ENCODE data around the gene SULT2B1.

DNA sequence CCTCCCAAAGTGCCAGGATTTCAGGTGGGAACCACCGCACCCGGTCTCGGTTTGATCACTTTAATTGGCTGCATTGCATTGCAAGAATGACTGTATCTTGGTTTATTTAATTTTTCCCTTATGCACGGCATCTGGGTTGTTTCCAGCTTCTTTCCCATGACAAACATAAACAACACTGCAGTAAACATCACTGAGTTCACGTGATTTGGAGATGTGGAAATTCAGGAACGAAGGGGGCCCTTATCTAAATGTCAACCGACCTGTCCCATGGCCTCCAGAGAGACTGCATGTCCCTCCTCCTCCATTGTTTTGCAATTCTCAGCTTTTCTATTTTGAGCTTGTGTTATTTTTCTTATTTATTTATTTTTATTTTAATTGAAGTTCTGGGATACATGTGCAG is 14.4 kb upstream of the SULT2B1 start:
- TF ChIP-seq, protein P1, sequence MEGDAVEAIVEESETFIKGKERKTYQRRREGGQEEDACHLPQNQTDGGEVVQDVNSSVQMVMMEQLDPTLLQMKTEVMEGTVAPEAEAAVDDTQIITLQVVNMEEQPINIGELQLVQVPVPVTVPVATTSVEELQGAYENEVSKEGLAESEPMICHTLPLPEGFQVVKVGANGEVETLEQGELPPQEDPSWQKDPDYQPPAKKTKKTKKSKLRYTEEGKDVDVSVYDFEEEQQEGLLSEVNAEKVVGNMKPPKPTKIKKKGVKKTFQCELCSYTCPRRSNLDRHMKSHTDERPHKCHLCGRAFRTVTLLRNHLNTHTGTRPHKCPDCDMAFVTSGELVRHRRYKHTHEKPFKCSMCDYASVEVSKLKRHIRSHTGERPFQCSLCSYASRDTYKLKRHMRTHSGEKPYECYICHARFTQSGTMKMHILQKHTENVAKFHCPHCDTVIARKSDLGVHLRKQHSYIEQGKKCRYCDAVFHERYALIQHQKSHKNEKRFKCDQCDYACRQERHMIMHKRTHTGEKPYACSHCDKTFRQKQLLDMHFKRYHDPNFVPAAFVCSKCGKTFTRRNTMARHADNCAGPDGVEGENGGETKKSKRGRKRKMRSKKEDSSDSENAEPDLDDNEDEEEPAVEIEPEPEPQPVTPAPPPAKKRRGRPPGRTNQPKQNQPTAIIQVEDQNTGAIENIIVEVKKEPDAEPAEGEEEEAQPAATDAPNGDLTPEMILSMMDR (IDR thresholded peaks at IDR 0.05): no peak
- no peak for TF ChIP-seq EP300 (IDR thresholded peaks at IDR 0.05; ENCODE audit: low read depth)
- TF ChIP-seq POLR2AphosphoS5 (IDR thresholded peaks at IDR 0.05): no peak
- no peak for TF ChIP-seq POLR2A (IDR thresholded peaks at IDR 0.05)

Data from transverse colon (tissue), 4 donors.